GM19324 (cell line): ENCODE results near the gene PRMT2.
"Not testable (repeated sequence)": the region's sequence is repeated elsewhere in the genome, so short reads cannot be mapped to it uniquely, and the experiment has no call there.

Source experiments
- ATAC-seq: cut with Tn5 transposase; IDR thresholded peaks from one replicate; pipeline ENCODE4 v1.9.1; 2021; ENCODE audit warnings: mild to moderate bottlenecking, moderate library complexity; ENCODE audit not compliant: unreplicated experiment, low FRiP score

PRMT2 gene

DNA sequence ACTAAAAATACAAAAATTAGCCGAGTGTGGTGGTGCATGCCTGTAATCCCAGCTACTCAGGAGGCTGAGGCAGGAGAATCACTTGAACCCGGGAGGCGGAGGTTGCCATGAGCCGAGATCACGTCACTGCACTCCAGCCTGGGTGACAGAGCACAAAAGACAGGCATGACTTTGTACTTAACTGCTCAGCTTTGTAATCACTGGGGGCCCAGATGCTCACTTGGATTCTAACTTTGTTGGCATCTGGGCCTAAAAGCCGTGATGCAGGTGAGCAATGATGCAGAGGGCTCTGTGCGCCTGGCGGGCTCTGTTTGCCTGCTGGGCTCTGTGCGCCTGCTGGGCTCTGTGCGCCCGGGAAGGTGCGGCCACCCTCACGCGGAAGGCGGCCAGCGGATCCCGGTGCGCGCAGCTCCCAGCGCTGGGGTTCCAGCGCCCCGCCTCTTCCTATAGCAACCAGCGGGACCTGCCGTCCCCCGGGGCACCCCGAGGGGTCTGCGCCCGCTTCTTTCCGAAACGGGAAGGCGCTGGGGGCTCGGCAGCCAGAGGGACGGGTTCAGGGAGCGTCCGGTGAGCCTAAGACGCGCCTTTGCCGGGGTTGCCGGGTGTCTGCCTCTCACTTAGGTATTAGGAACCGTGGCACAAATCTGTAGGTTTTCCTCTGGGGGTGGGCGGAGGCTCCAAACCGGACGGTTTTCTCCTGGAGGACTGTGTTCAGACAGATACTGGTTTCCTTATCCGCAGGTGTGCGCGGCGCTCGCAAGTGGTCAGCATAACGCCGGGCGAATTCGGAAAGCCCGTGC, 31.7 kb downstream of the PRMT2 start:
- ATAC-seq: no peak

DNA sequence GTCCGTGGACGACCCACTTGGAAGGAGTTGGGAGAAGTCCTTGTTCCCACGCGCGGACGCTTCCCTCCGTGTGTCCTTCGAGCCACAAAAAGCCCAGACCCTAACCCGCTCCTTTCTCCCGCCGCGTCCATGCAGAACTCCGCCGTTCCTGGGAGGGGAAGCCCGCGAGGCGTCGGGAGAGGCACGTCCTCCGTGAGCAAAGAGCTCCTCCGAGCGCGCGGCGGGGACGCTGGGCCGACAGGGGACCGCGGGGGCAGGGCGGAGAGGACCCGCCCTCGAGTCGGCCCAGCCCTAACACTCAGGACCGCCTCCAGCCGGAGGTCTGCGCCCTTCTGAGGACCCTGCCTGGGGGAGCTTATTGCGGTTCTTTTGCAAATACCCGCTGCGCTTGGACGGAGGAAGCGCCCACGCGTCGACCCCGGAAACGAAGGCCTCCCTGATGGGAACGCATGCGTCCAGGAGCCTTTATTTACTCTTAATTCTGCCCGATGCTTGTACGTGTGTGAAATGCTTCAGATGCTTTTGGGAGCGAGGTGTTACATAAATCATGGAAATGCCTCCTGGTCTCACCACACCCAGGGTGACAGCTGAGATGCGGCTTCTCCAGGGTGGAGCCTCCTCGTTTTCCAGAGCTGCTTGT, 32.4 kb downstream of the PRMT2 start:
- no peak for ATAC-seq

DNA sequence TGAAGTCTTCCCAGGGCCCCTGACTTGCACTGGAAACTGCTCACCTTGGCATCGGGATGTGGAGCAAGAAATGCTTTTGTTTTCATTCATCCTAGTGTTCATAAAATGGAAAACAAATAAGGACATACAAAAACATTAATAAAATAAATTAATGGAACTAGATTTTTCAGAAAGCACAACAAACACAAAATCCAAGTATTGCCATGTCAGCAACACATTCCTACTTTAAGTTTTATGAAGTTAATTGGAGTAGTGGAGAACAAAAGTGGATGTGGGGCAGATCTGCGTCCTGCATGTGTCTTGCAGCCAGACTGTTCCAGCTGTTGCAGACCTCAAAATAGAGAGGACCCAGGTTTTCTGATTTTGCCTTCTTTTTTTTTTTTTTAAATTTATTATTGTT, 32.9 kb downstream of the PRMT2 start:
- ATAC-seq: no peak

DNA sequence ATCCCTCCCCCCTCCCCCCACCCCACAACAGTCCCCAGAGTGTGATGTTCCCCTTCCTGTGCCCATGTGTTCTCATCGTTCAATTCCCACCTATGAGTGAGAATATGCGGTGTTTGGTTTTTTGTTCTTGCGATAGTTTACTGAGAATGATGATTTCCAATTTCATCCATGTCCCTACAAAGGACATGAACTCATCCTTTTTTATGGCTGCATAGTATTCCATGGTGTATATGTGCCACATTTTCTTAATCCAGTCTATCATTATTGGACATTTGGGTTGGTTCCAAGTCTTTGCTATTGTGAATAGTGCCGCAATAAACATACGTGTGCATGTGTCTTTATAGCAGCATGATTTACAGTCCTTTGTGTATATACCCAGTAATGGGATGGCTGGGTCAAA, 33.4 kb downstream of the PRMT2 start:
- ATAC-seq: not testable (repeated sequence)

DNA sequence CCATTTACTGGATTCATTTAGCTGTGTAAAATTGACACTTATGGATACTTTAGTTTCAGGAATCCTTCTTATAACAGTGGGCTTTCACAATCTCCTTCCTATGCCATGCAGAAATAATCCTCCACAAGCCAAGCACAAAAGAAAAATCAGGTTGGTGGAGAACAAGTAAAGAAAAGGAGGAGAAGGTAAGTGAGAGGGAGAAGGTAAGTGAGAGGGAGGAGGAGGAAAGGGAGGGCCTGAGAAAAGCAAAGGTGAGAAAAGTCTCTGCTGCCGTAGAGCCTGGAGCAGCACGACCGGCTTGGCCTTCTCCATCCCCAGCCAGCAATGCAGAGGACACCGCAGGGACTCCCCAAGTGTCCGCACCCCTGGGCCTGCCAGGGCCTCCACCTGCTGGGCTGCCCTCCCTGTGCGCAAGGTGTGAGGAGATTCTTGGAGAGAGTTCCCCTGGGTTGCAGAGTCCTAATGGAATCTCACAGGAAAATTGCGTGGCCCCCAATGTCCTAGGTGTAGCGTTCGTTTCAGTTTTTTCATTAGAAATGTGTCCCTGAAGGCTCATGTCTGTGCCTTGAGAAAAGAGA, 39.0 kb downstream of the PRMT2 start:
- ATAC-seq: no peak

DNA sequence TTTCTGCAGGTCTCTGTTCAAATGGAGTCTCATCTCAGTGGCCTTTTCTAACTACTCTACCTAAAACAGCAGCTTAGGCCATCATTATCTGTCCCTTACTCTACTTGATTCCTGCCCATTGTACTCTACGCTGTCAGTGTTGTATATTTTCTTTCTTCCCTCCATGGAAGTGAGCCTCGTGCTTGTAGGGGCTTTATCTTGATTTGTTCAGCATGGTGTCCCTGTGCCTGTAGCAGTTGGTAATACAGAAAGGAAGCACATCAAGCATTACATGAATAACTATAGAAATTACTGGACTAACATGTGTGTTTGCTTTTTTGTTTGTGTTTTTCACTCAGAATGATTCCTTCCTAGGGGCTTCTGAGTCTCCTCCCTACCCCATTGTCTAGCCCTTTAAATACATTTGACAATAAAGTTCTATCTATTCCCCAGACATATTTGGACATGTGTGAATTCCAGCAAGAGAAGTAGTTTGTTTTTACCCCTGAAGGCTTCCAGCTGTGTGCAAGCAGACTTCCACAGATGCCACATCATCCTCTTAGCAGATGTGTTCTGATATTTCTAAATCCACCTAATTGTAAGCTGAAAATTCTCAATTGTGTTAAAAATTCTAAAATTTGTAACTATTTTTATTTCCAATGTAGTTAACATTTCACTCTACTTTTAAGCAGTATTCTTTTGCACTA, 40.3 kb downstream of the PRMT2 start:
- no peak for ATAC-seq

DNA sequence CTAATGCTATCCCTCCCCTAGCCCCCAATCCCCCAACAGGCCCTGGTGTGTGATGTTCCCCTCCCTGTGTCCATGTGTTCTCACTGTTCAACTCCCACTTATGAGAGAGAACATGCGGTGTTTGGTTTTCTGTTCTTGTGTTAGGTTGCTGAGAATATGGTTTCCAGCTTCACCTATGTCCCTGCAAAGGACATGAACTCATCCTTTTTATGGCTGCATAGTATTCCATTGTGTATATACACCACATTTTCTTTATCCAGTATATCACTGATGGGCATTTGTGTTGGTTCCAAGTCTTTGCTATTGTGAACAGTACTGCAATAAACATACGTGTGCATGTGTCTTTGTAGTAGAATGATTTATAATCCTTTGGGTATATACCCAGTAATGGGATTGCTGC, 41.1 kb downstream of the PRMT2 start:
- not testable (repeated sequence) for ATAC-seq

DNA sequence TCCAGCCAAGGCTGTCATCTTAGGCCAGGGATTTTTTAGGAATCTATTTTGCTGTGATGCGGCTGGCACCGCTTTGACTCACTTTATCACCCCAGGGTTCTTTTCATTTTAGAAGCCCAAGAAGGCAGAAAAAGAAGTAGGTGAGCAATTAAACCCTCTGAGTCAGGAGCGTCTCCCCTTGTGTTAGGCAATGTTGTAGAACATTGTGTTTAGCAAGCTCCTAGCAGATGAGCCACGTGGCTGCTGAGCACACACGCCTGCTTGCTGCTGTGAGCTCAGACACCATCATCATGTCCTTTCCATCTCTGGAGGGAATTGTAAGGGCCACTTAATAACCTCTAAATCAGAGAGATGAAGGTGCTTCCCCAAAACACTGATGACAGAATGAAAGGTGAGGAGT, 46.1 kb downstream of the PRMT2 start:
- not testable (repeated sequence) for ATAC-seq

DNA sequence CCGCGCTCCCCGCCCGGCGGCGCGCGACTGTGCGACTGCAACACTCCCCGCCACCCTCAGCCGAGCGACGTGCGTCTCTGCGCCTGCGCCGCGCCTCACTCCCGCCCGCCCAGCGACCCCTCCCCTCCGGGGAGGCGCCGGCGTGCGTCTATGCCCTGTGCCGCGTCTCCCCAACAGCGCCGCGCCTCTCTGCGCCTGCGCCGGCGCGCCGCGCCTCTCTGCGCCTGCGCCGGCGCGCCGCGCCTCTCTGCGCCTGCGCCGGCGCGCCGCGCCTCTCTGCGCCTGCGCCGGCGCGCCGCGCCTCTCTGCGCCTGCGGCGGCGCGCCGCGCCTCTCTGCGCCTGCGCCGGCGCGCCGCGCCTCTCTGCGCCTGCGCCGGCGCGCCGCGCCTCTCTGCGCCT, 63.2 kb downstream of the PRMT2 start:
- ATAC-seq: not testable (repeated sequence)

DNA sequence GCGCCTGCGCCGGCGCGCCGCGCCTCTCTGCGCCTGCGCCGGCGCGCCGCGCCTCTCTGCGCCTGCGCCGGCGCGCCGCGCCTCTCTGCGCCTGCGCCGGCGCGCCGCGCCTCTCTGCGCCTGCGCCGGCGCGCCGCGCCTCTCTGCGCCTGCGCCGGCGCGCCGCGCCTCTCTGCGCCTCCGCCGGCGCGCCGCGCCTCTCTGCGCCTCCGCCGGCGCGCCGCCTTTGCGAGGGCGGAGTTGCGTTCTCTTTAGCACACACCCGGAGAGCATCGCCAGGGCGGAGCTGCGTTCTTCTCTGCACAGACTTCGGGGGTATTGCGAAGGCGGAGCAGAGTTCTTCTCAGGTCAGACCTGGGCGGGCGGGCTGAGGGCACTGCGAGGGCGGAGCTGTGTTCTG, 63.6 kb downstream of the PRMT2 start:
- not testable (repeated sequence) for ATAC-seq
